Urothelium cell line (cell line): Measurements from ENCODE around the gene ZNFX1.

Experiments
- DNase-seq: peaks from one replicate; pipeline ENCODE4 v3.0.0; 2011; ENCODE audit warnings: low spot score, mixed read lengths
- FAIRE-seq: peaks from 2 replicates; lab custom pipeline; 2011; peaks lifted over from hg19 to GRCh38; lab: Jason Lieb, UNC

Gene ZNFX1

DNA sequence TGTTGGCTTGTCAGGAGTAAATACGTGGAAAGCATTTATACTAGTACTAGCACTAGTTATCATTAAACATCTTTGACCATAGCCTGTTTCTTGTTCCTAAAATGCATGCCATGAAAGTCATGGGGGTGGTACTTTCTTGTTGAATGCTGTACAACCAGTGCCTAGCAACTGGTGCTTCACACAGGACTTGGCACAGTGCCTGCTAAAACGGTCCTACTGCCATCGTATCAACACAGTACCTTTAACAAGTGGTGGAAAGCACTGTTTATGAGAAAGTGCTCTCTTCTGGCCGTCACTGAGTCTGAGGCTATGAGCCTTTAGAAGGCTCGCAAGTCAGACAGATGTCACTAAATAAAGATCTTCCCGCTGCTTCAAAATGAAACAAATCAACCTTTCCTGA is 21.6 kb downstream of the ZNFX1 start:
- FAIRE-seq, result no peak
- no peak for DNase-seq

DNA sequence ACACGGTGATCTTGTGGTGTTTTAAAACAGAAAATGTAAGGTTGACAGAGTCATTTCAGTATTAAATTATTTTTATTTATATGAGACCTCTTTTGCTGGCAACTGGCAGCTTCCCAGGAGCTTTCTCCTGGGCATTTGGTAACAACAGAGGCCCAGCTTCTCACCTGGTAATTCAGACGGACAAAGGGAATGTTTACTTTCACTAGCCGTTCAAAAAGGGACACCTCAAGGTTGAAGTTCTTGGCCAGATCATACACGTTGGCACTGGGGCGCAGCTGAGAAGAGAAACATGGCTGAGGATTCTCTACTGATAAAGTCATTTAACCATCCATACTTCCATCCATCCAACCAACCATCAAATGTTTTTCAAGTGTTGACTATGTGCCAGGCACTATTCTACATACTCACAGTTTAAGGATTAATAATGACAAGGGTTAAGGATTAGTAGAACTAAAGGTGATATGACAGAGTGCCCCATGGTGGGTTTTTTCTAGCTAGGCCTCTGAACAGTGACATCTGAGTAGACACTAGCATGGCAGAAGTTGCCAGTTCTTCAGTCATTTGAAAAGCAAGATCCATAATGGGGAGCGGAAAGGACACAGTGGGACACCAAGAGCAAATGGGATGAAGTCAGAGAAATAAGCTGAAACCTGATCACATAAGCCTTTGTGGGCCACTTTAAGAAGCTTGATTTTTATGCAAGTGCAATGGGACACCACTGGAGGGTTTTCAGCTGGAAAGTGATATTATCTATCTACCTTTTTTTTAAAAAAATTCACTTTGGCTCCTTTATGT is 25.1 kb downstream of the ZNFX1 start:
- no peak for FAIRE-seq

DNA sequence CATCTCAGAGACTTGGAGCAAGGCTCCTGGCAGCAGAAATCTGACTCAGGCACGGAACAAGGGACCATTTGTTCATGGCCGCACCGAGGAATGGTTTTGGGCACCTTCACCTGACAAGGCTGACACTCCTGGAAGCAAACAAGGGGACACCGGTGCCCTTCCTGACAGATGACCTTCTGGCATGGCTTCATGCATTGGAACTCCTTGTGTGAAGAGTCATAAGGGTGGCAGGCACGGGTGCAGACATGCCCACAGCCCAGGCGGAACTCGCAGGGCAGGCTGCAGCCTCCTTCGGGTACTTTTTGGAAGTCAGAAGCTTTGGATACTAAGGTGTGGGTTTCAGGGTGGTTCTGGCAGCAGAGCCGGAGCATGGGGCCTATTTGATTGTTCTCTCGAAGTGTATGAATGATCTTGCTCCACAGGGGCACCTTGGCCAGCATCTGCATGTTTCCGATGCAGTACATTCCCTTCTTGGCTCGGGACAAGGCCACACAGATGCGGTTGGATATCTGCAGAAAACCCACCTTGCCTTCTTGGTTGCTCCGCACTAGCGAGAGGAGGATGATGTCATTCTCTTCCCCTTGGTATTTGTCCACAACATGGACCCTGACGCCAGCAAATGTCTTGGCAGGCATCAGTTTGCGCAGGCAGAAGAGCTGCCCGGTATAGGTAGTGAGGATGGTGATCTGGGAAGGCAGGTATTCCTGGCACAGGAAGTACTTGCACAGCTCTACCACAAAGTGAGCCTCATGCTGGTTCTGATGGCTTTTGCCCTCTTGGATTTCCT is 28.8 kb downstream of the ZNFX1 start:
- FAIRE-seq, result no peak
- DNase-seq, result no peak

More for the DNA sequence above, 25.1 kb downstream of the ZNFX1 start:
- no peak for DNase-seq

DNA sequence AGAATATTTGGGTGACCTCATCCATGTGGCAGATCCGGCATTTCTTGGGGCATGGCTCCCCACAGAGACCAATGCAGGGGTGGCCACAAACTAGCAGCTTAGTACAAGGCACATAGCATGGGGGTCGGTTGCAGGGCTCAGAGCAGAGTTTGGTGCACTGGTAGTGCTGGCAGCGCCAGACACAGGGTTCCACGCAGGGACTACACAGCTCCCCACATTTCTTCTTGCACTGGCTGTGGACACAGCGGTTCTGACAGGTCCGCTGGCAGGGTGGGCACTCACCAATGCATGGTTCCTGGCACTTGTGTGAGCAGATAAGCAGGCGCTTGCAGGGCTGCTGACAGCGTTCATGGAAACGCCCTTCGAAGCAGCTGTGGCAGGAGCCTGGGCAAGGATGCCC is 29.6 kb downstream of the ZNFX1 start:
- DNase-seq, result no peak
- no peak for FAIRE-seq

DNA sequence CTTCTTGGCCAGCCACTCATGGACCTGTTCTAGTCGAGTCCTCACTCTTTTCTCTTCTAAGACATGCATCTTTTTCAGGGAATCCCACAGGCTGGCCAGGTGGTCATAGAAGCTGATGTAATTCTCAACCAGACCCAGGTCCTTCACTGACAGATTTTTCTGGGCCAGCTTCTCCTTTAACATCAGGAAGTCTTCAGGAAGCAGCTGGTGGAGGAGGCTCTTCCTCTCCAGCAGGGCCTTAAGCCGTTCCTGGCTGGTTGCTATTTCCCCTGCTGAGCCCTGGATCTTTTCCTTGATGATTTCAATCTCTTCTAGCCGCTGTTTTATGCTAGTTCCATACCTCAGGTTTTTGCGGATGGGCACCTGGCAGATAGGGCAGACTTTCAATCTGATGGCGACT is 30.1 kb downstream of the ZNFX1 start:
- DNase-seq (no peak), FAIRE-seq (no peak)

DNA sequence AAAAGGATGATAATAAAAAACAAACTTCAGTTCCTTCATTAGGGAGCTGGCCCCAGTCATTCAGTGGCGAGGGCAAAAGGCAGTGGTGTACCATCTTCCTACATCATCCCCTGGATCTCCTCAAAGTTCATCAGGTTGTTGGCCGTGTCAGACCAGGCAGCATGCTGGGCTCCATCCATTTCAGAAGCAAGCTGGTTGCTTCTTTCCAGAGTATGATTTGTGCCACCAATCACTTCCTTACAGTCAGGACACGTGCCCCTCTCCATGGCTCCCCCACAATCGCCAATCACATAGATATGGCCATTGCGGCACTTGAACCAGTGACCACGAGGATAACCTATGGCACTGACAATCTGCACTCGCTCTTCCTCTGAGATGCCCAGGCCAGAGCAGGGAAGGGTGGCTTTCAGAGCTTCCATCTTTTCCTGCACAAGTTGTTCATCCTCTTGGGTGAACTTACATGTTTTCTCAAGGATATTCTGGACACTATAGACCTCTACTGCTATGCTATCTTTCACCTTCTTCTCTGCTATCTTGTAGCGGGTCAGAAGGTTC is 30.6 kb downstream of the ZNFX1 start:
- DNase-seq (no peak), FAIRE-seq (no peak)

DNA sequence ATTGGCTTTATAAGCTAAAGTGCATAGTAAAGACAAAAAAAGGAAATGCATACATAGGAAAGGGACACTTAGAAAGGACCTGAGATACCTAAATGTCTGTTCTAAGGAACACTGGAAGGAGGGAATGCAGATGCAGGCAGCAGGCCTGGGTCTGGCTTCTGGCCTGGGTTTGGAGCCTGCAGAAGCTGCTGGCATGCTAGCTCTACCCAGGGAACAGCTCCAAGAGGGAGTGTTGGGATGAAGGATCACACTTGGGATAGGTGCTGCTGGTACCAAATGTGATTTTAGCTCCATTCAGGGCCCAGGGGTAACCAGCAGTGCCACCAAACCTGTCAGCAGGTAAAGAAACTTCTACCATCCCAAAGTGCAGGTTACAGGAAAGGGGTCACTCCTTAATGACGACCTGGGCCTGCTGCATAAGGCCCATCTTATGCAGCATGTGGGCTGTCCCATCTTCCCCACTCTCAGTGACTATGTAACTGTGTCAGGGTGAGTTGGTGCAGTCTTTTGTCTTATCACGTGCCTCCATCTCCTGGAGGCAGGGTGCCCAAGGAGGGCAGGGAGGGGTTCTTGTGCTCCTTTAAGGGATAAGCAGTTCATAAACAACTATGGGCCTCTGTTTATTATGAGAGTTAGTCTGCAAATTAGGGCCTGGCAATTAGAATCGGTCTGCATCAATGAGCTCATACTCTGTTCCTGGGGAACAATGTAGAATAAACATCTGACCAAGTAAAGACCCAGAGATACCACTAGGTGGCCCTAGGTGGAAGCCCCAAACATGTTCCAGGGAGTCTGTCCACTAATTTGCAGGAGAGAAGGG is 31.7 kb downstream of the ZNFX1 start:
- peak; percentile 74 for DNase-seq
- no peak for FAIRE-seq

DNA sequence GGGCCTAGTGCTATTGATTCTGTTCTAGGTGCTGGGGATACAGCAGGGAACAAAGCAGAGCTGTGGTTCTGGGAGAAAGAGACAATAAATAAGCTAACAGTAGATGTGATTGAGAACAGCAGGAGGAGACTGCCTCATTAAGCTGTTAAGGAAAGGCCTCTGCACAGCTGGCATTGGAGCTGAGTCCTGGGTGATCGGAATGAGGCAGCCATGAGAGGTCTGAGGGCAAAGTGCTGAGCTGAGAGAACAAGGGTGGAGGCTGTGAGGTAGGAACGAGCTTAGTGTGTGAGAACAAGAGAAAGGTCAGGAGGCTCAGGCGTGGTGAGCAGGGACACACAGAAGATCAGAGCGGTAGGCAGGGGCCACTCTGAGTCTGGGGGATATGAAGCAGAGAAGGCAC is 40.3 kb downstream of the ZNFX1 start:
- no peak for FAIRE-seq
- DNase-seq, result no peak

DNA sequence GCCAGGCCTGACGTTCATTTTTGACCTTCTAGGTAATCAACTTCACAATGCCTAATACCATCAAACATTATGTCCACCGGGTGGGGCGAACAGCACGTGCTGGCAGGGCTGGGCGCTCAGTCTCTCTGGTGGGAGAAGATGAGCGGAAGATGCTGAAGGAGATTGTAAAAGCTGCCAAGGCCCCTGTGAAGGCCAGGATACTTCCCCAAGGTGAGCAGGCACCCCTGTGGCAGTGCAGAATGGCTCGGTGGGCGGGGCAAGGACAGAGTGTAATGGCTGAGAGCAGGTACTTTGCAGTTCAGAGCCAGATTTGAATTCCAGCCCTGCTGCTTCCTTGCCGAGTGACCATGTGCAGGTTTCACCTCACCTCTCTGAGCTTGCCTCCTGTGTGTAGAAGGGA is 41.6 kb downstream of the ZNFX1 start:
- DNase-seq (no peak), FAIRE-seq (no peak)

DNA sequence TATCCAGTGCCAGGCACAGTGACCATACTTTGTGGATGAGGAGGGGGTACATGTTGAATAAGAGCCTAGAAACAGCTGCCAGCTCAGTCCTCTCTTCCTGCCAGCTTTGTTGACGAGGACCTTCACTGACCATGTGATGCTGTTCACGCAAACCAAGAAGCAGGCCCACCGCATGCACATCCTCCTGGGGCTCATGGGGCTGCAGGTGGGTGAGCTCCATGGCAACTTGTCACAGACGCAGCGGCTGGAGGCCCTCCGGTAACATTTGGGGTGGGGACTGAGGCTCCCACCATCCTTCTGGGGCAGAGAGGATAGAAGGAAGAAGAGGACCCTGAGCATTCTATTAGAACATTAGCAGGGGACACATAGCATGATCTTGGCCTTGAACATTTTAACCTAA is 43.0 kb downstream of the ZNFX1 start:
- FAIRE-seq (no peak), DNase-seq (no peak)

DNA sequence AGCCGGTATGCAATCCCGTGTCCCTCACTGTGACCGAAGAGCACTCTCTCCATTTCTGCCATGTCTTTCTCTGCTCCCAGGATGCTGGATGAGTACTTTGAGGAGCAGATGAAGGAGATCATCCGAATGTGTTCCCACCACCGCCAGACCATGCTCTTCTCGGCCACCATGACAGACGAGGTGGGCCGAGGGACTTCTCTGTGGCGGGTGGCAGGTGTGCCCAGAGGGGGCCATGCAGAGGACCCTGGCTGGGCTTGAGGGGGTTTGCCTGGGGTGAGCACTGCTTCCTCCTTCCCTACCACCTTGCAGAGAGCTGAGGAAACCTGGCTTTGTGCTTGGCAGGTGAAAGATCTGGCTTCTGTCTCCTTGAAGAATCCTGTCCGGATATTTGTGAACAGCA is 44.6 kb downstream of the ZNFX1 start:
- FAIRE-seq (no peak), DNase-seq (no peak)

DNA sequence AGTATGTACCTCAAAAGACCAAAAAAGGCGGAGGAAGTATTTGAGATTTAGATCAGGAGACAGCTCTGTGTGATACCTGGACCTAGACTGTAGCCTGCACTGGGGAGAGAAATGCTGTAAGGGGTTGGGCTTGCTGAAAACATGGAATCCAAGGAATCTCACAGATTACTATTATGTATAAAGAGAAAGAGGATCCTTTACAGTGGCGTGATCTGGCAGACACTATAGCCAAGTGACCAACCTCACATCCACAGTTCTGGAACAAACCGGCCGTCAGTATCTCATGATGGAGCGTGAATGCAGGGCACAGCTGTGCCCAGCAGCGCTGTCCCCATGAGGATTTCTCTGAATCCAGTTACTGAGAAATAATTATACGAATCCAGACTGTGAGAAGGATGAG is 46.4 kb downstream of the ZNFX1 start:
- no peak for FAIRE-seq
- DNase-seq, result no peak

DNA sequence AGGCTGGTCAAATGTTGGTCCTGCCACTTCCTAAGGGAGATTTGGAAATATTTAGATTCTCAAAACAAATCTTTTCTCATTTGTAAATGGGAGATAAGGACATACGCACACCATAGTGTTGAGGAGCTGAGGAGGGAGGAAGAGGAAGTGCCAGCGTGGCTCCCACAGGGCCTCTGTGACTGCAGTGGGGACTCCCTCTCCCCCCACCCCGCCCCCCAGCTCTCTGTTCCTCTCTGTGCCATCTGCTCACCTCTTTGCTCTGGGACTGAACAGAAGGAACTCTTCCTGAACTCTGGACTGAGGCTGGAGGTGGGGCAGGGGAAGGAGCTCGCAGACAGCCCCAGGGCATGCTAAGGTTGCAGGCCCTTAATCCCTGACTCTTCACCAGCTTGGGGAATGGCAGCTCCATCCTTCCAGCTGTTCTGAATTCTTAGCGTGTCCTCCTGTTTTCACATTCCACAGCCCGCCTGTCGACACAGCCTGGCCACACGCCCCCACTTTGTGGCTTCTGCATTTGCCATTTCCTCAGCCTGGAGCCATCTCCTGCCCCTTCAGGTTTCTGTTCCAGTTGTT is 47.2 kb downstream of the ZNFX1 start:
- DNase-seq, result no peak
- no peak for FAIRE-seq

DNA sequence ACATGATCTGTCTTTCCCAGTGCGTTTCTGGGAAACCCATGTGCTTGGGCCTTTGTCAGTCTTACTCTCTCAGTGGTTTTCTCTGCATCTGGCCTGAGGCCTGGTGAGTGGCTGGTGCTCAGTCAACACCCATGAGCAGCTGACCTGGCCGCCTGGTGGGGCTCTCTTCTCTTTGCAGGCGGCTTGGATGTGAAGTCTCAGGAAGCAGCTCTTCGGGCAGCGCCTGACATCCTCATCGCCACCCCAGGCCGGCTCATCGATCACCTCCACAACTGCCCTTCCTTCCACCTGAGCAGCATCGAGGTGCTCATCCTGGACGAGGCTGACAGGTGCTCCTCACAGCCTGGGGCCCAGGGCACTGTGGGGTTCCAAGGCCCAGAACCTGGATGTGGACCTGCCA is 47.8 kb downstream of the ZNFX1 start:
- FAIRE-seq, result no peak

DNA sequence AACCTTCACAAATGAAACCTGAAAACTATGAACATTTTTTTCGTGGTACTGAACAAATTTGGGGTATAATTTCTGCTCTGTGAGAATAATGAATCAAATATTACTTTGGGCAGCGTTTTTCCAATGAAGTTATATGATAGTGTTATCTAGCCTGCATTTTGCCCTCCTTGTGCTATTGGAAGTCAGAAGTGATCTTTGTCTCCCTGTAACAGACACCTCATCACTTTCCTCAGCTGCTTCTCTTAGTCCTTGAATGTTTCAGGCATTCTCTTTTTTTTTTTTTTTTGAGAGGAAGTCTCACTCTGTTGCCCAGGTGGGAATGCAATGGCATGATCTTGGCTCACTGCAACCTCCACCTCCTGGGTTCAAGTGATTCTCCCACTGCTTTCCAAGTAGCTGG is 48.5 kb downstream of the ZNFX1 start:
- no peak for FAIRE-seq
- no peak for DNase-seq

More for the DNA sequence above, 47.8 kb downstream of the ZNFX1 start:
- DNase-seq, result no peak

DNA sequence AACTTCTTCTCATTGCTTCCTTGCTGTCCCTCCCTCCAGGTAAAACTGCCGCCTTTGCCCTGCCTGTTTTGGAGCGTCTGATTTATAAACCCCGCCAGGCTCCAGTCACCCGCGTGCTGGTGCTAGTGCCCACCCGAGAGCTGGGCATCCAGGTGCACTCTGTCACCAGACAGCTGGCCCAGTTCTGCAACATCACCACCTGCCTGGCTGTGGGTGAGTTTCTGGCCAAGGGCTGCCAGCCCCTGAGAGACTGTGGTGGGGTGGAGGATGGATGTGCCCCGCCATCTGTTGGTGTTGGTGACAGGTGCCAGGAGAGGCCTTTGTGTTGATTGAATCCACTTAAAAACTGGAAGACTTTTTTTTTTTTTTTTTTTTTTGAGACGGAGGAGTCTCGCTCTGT is 49.2 kb downstream of the ZNFX1 start:
- DNase-seq (no peak), FAIRE-seq (no peak)

DNA sequence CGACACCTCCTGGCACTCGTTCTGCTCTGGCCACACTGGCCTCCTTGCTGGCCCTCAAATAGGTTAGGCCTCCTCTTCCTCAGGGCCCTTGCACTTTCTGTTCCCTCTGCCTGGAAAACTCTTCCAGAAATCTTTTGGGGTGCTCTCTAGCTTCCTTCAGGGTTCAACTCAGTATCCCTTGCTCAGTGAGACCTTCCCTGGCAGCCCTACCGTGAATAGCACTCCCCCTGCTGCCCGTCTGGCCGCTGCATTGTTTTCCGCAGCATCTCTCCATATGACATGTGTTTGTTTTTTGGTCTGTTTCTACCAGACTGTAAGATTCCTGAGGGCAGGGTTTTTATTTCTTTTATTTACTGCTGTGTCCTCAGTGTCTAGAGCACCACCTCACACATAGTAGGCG is 52.0 kb downstream of the ZNFX1 start:
- FAIRE-seq (no peak), DNase-seq (no peak)

DNA sequence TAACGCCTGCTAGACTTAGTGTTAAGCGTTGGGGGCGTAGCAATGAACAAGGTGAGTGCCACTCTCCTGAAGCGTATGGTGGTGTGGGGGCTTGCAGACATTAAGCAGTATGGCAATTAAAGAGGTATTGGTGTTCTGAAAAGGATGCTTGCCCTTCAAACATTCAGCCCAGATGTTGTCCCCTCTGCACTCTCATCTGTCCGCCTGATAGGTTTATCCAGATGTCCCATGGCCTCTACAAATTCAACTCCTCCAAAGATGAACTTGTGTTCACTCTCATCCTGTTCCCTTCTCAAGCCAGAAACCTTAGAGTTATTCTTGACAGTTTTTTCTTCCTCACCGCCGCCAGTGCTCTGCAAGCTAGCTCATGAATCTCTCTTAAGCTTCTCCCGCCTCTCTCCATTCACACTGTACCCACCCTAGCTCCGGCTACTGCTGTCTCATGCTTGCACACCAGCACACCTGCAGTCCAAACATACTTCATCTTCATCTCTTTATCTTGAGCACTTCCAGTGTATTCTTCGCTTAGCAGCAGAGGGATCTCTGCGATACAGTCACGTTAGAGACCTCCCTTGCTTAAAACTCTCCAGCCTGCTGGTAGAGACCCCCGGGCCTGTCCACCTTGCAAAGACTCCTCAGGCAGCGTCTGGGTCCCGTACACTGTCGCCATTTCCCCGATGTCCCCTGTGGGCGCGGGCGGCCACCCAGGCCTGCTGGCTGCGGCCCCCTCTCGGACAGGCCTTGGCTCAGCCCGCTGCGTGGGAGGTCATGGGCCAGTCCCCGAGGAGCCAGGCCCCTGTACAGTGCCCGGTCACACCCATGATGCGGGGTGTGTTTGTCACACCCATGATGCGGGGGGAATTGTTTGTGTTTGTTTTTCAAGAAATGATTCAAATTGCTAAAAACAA is 57.7 kb downstream of the ZNFX1 start:
- no peak for DNase-seq
- no peak for FAIRE-seq

DNA sequence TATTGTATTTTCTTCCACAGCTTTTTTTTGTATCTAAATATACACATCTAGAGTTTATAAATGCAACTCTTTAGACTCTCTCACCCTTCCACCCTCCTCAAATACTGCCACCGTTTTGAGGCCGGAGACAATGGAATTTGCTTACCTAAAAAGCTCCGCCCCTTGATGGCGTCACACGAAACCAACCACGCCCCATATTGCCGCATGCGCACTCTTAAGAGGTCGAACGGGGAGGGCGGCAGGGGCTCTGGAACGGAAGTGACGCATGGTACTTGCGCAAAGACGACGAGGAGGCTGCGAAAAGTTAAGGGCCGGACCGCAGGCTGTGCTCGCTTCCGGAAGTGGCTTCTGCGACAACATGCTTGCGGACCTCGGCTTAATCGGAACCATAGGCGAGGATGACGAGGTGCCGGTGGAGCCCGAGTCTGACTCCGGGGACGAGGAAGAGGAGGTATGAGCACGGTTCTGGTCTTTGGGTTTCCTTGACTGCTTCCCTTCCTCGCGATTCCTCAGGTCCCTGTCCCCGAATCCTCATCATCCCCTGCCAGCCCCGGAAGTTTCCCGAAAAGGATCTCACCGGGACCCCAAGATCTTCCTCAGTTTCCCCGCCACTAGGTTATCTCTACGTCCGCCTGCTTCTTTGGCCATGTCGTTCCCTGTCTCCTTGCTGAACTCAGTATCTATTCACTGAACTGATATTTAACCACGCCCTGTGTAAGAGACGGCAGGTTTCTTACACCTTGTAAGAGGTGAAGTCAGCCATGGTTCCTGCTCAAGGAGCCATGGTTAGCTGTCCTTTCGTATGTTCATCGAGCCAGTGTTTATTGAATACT is 58.5 kb downstream of the ZNFX1 start, which contains the start of gene DDX27:
Gene DDX27, plus strand, starts transcription at position 326 of the 833 bp plus-strand sequence. Its CDS starts 33 bp downstream, at position 359.
- DNase-seq (peak; percentile 100), FAIRE-seq (peak; percentile 98)
